RWPE1 (cell line): ENCODE results near the gene FAM81A.

ENCODE experiments used
- CTCF ChIA-PET: fragments of 350-600 bp; sonication (Branson Sonifier 250); formaldehyde crosslinking; extraction: SDS; loops from one replicate; lab custom pipeline; 2021; lab: Yijun Ruan, JAX
- POLR2A ChIA-PET: fragments of 400-600 bp; formaldehyde crosslinking; extraction: SDS; loops from one replicate; lab custom pipeline; 2020; ENCODE audit warnings: antibody characterized with exemption; ENCODE audit not compliant: low non-redundant PET; lab: Yijun Ruan, JAX
- DNase-seq: peaks from one replicate; pipeline ENCODE4 v3.0.0; 2012; ENCODE audit warnings: low spot score
- H3K27ac ChIP-seq: fragments of 450-650 bp; 2 replicates; pipeline ENCODE4 v1.5.1; 2017
- TF ChIP-seq, protein P1 (sequence below): fragments of 450-650 bp; conservative IDR thresholded peaks from 2 replicates; pipeline ENCODE4 v1.5.1; 2017; ENCODE audit warnings: low read depth, mild to moderate bottlenecking

The FAM81A gene

DNA sequence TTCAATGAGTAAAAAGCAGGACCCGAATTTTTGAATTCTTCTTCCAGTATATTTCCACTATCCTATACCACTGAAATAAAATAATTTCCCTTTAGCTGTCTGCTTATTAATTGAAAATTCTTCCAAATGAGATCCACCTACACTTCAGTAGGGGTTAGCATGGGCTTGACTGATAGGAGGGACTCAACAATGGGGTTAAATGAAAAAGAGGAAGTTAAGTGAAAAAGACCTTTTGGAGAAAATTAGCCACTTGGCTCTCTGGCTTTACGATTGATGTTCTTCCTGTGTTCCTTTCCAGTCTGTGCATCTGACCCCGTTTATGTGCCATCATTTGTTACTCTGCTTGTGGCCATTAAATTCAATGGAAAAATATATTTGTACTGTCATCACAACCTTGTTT, 119.6 kb downstream of the FAM81A start:
- TF ChIP-seq, protein P1, sequence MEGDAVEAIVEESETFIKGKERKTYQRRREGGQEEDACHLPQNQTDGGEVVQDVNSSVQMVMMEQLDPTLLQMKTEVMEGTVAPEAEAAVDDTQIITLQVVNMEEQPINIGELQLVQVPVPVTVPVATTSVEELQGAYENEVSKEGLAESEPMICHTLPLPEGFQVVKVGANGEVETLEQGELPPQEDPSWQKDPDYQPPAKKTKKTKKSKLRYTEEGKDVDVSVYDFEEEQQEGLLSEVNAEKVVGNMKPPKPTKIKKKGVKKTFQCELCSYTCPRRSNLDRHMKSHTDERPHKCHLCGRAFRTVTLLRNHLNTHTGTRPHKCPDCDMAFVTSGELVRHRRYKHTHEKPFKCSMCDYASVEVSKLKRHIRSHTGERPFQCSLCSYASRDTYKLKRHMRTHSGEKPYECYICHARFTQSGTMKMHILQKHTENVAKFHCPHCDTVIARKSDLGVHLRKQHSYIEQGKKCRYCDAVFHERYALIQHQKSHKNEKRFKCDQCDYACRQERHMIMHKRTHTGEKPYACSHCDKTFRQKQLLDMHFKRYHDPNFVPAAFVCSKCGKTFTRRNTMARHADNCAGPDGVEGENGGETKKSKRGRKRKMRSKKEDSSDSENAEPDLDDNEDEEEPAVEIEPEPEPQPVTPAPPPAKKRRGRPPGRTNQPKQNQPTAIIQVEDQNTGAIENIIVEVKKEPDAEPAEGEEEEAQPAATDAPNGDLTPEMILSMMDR, result no peak
- ChIA-PET CTCF (interaction anchor here (1.1 kb wide), 1 partner anchor 25 kb away, joined by 6 read pairs; no protein-coding TSS in a partner anchor), POLR2A (no interaction called here)
- H3K27ac ChIP-seq, result no peak overlapping the region
- no peak for DNase-seq

DNA sequence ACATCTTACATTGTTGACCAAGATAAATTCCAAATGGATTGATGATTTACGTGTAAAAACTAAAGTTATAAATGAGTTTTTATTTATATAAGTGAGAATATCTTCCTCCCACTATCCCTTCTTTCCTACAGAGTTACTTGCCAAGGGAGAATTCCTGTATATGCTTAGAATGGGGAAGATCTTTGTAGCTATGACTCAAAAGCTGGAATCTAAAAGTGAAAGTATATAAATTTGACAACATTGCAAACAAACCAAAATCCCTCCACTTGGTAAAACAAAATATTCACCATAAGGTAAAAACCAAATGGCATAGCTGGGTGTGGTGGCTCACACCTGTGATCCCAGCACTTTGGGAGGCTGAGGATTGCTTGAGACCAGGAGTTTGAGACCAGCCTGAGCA, 120.9 kb downstream of the FAM81A start:
- no peak overlapping the region for H3K27ac ChIP-seq
- CTCF ChIA-PET, result interaction anchor here (1.4 kb wide), 1 partner anchor 26 kb away, joined by 6 read pairs; no protein-coding TSS in a partner anchor
- no peak for DNase-seq
- TF ChIP-seq, protein P1, result no peak
- POLR2A ChIA-PET, result no interaction called here

DNA sequence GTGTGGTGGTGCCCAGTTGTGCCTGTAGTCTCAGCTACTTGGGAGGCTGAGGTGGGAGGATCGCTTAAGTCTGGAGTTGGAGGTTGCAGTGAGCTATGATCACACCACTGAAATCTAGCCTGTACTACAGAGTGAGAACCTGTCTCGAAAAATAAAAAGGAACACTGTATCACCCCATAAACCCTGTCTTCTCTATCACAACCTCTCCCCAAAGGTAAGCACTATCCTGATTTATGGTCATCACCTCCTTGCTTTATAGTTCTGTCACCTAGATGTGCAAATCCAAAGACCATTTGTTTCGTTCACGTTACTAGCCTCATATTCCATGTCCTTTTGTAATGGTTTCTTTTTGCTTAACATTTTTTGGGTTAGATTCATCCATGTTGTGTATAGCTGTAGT, 123.6 kb downstream of the FAM81A start:
- ChIA-PET CTCF (interaction anchor here (0.8 kb wide), 1 partner anchor 29 kb away, joined by 3 read pairs; no protein-coding TSS in a partner anchor), POLR2A (no interaction called here)
- H3K27ac ChIP-seq, result no peak overlapping the region
- no peak for DNase-seq
- TF ChIP-seq, protein P1, result no peak

DNA sequence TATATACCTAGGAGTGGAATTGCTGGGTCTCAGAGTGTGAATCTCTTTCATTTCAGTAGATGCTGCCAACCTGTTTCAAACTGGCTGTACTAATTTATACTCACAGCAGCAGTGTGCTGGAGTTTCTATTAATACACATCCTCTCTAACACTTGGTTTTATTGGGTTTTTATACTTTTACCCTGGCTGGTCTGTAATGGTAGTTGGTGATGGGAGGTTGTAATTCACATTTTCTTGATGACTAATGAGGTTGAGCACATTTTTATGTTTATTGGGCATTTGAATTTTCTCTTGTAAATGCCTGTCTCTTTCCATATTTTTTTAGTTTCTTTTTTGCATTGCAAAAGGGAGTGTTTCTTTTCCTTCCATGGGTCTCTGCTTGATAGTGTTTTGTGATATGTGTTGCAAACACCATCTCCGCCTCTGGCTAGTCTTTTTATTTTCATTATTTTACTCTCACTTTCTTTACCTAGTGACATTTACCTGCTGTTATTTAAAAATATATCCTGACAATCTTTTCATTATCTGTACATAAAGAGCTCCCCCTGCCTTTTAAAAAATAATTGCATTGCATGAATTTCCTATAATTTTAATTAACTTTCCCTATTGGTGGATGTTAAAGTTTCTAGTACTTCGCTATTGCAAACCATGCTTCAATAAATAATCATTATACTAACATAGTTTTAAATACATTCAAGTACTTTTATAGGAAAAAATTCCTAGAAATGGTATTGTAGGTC, 124.6 kb downstream of the FAM81A start:
- CTCF ChIA-PET, result interaction anchor here (0.5 to 1.9 kb wide), 4 partner anchors 30 to 455 kb away, joined by 3 to 9 read pairs (median 3); no protein-coding TSS in a partner anchor
- POLR2A ChIA-PET, result no interaction called here
- no peak for DNase-seq

DNA sequence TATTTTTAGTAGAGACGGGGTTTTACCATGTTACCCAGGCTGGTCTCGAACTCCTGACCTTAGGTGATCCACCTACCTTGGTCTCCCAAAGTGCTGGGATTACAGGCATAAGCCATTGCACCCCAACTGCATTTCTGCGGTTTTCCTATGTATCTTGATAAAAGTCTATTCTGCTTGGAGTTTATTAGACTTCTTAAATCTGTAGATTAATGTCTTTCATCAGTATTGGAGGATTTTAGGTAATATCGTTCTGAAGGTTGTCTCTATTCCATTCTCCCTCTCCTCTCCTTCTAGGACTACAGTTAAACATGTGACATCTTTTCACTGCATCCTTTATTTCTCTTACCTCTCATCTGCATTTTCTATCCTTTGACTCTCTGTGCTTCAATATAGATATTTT, 127.3 kb downstream of the FAM81A start:
- no peak for DNase-seq
- TF ChIP-seq, protein P1, result no peak
- H3K27ac ChIP-seq, result no peak overlapping the region
- ChIA-PET POLR2A (no interaction called here), CTCF (interaction anchor here (0.6 to 0.8 kb wide), 4 partner anchors 21 to 46 kb away, joined by 3 to 5 read pairs (median 3); partner anchors contain the start of gene GCNT3)

More for the DNA sequence above, 124.6 kb downstream of the FAM81A start:
- TF ChIP-seq, protein P1, result peak; percentile 32; the same call in 1 of the 2 replicates
- no peak overlapping the region for H3K27ac ChIP-seq

DNA sequence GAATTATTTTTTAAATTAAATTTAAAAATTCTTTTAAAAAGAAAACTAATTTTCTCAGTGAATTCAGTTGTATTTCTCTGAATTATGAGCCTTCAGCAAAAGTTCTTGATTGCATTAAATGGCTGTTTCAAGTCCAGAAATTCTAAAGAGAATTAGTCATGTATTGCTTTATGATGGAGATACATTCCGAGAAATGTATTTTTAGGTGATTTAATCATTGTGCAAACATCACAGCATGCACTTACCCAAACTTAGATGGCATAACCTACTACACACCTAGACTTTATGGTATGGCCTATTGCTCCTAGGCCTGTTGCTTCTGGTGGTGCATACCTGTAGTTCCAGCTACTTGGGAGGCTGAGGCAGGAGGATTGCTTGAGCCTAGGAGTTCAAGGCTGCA, 129.3 kb downstream of the FAM81A start:
- TF ChIP-seq, protein P1, result no peak
- POLR2A ChIA-PET, result no interaction called here
- no peak overlapping the region for H3K27ac ChIP-seq
- CTCF ChIA-PET, result interaction anchor here (0.7 to 0.9 kb wide), 2 partner anchors 20 to 38 kb away, joined by 3 to 4 read pairs; no protein-coding TSS in a partner anchor
- DNase-seq, result peak; percentile 26
